SK-N-SH treated with all-trans-retinoic acid at 6 μM for 48 hours (cell line): ENCODE data around the gene FAM174C.

Experiments used
- ATAC-seq: fragments of 200-7000 bp; cut with Tn5 transposase; 3 replicates; pipeline ENCODE4 v1.9.1; 2020; ENCODE audit warnings: mild to moderate bottlenecking, moderate library complexity
- ARNTL ChIP-seq: fragments of 450-650 bp; formaldehyde crosslinking; IDR thresholded peaks from 2 replicates; pipeline ENCODE4 v1.5.0; 2020; ENCODE audit warnings: low read depth, mild to moderate bottlenecking, moderate library complexity, borderline replicate concordance
- BACH2 ChIP-seq: fragments of 250-450 bp; sonication (Bioruptor Pico); IDR thresholded peaks from 2 replicates; pipeline ENCODE4 v1.9.0; 2021; ENCODE audit warnings: mild to moderate bottlenecking, borderline replicate concordance
- CSDC2 ChIP-seq: fragments of 250-450 bp; sonication (Bioruptor Pico); IDR thresholded peaks from 2 replicates; pipeline ENCODE4 v1.5.0; 2020; ENCODE audit warnings: mild to moderate bottlenecking, moderate library complexity
- ESRRG ChIP-seq: fragments of 250-450 bp; sonication (Bioruptor Pico); IDR thresholded peaks from 2 replicates; pipeline ENCODE4 v1.6.1; 2021; ENCODE audit warnings: mild to moderate bottlenecking
- GLIS3 ChIP-seq: fragments of 250-450 bp; sonication (Bioruptor Pico); IDR thresholded peaks from 2 replicates; pipeline ENCODE4 v1.5.0; 2020; ENCODE audit warnings: mild to moderate bottlenecking, moderate library complexity
- ISL1 ChIP-seq: fragments of 250-450 bp; sonication (Bioruptor Pico); IDR thresholded peaks from 2 replicates; pipeline ENCODE4 v2.1.2; 2022; ENCODE audit warnings: mild to moderate bottlenecking, moderate library complexity
- OSR1 ChIP-seq: fragments of 250-450 bp; sonication (Bioruptor Pico); IDR thresholded peaks from 2 replicates; pipeline ENCODE4 v1.8.0; 2022; ENCODE audit warnings: moderate library complexity, mild to moderate bottlenecking, inconsistent platforms
- POU6F1 ChIP-seq: fragments of 250-450 bp; sonication (Bioruptor Pico); IDR thresholded peaks from 2 replicates; pipeline ENCODE4 v1.8.0; 2021; ENCODE audit warnings: low read depth, mild to moderate bottlenecking, moderate library complexity, borderline replicate concordance
- PPARA ChIP-seq: fragments of 250-450 bp; sonication (Bioruptor Pico); IDR thresholded peaks from 2 replicates; pipeline ENCODE4 v1.5.0; 2020; ENCODE audit warnings: mild to moderate bottlenecking, borderline replicate concordance
- RARB ChIP-seq: fragments of 250-450 bp; sonication (Bioruptor Pico); IDR thresholded peaks from 2 replicates; pipeline ENCODE4 v1.8.0; 2021; ENCODE audit warnings: mild to moderate bottlenecking, moderate library complexity
- SNAI2 ChIP-seq: fragments of 250-450 bp; sonication (Bioruptor Pico); IDR thresholded peaks from 2 replicates; pipeline ENCODE4 v1.5.0; 2020; ENCODE audit warnings: mild to moderate bottlenecking, moderate library complexity
- TCF4 ChIP-seq: fragments of 250-450 bp; sonication (Bioruptor Pico); IDR thresholded peaks from 2 replicates; pipeline ENCODE4 v1.8.0; 2021; ENCODE audit warnings: mild to moderate bottlenecking, moderate library complexity, borderline replicate concordance
- TOX ChIP-seq: fragments of 250-450 bp; sonication (Bioruptor Pico); IDR thresholded peaks from 2 replicates; pipeline ENCODE4 v1.8.0; 2021; ENCODE audit warnings: mild to moderate bottlenecking, moderate library complexity, borderline replicate concordance
- ZC3H10 ChIP-seq: fragments of 250-450 bp; sonication (Bioruptor Pico); IDR thresholded peaks from 2 replicates; pipeline ENCODE4 v1.5.1; 2021; ENCODE audit warnings: mild to moderate bottlenecking, moderate library complexity
- ZFP3 ChIP-seq: fragments of 250-450 bp; sonication (Bioruptor Pico); IDR thresholded peaks from 2 replicates; pipeline ENCODE4 v1.5.0; 2020; ENCODE audit warnings: mild to moderate bottlenecking, moderate library complexity
- ZFP30 ChIP-seq: fragments of 450-650 bp; formaldehyde crosslinking; IDR thresholded peaks from 2 replicates; pipeline ENCODE4 v1.5.0; 2022; ENCODE audit warnings: mild to moderate bottlenecking, moderate library complexity
- ZNF70 ChIP-seq: fragments of 450-650 bp; formaldehyde crosslinking; IDR thresholded peaks from 2 replicates; pipeline ENCODE4 v1.5.0; 2020; ENCODE audit warnings: mild to moderate bottlenecking, moderate library complexity
- ZNF8 ChIP-seq: fragments of 450-650 bp; formaldehyde crosslinking; IDR thresholded peaks from 2 replicates; pipeline ENCODE4 v1.5.0; 2020; ENCODE audit warnings: mild to moderate bottlenecking, moderate library complexity
- TF ChIP-seq, protein P1 (sequence below): fragments of 250-450 bp; sonication (Bioruptor Pico); IDR thresholded peaks from 2 replicates; pipeline ENCODE4 v1.5.1; 2021; ENCODE audit warnings: mild to moderate bottlenecking, moderate library complexity
- TF ChIP-seq, protein P2 (sequence below): fragments of 250-450 bp; sonication (Bioruptor Pico); IDR thresholded peaks from 2 replicates; pipeline ENCODE4 v1.5.1; 2020; ENCODE audit warnings: low read depth, mild to moderate bottlenecking, moderate library complexity
- TF ChIP-seq, protein P3 (sequence below): fragments of 250-450 bp; sonication (Bioruptor Pico); IDR thresholded peaks from 2 replicates; pipeline ENCODE4 v1.8.0; 2020; ENCODE audit warnings: mild to moderate bottlenecking, moderate library complexity, borderline replicate concordance

FAM174C gene

DNA sequence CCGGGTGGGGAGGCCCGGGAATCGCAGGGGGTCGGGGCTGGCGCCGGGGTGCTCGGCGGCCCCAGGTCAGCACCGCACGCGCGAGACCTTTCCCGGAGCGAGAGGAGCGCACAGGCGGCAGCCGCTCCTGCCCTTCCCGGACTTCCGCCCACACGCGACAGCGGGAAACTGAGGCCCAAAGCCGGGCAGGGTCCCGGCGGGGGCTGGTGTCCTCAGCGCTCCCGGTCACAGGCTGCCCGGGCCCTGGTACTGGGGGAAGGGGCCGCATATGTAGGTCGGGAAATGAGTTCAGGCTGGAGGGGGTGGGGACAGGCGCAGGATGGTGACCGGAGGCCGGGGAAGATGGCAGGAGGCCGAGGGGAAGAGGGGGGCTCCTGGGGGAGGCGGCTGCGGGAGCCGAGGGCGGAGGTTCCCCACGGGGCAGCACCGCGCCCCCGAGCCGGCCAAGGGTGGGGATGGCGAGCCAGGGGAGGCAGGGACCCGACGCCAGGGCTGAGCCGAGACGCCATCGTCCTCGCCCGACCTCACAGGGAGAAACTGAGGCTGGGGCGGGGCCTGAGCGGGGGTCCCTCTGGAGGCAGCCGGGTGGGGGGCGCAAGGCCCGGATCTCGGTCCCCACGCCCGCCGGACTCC is 38.2 kb upstream of the FAM174C start:
- no peak for TF ChIP-seq GLIS3 (CRISPR knock-in tag)
- ATAC-seq = no peak

DNA sequence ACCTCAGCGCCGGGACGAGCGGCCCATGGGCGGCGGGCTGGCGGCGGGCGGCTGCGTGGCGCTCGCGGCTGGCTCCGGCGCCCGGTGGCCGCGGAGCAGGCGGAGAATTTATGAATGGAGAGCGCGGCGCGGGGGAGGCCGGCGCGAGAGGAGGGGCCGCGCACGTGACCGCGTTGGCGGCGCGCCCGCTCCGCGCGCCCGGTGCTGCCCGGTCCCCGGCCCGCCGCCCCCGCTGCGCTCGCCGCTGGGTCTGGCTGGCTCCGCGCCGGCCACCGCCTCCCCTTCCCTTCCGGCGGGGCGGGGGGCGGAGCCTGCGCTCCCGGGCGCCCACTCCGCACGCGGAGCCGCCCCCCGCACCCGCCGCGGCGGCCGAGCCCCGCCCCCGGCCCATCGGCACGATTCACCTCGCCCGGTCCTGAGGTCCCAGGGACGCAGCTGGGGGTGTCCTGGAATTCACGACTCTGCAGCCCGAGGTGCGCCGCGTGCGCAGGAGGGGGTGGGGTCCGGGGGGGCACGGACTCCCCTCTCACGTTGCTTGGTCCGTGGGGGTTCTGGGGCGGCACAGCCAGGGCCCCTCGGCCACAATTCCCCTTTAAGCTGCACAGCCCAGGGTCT is 37.5 kb upstream of the FAM174C start, which contains the start of gene CBARP:
CBARP (minus strand) TSS at position 252 of the 615 bp plus-strand sequence. CDS start 1,905 bp downstream, outside the sequence.
- TF ChIP-seq ZNF8 (CRISPR knock-in tag) (no peak), ZC3H10 (CRISPR knock-in tag) (no peak), GLIS3 (CRISPR knock-in tag) (no peak), ESRRG (CRISPR knock-in tag) (no peak), SNAI2 (no peak)
- TF ChIP-seq, protein P1, sequence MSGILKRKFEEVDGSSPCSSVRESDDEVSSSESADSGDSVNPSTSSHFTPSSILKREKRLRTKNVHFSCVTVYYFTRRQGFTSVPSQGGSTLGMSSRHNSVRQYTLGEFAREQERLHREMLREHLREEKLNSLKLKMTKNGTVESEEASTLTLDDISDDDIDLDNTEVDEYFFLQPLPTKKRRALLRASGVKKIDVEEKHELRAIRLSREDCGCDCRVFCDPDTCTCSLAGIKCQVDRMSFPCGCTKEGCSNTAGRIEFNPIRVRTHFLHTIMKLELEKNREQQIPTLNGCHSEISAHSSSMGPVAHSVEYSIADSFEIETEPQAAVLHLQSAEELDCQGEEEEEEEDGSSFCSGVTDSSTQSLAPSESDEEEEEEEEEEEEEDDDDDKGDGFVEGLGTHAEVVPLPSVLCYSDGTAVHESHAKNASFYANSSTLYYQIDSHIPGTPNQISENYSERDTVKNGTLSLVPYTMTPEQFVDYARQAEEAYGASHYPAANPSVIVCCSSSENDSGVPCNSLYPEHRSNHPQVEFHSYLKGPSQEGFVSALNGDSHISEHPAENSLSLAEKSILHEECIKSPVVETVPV (CRISPR knock-in tag) = no peak
- TF ChIP-seq, protein P2, sequence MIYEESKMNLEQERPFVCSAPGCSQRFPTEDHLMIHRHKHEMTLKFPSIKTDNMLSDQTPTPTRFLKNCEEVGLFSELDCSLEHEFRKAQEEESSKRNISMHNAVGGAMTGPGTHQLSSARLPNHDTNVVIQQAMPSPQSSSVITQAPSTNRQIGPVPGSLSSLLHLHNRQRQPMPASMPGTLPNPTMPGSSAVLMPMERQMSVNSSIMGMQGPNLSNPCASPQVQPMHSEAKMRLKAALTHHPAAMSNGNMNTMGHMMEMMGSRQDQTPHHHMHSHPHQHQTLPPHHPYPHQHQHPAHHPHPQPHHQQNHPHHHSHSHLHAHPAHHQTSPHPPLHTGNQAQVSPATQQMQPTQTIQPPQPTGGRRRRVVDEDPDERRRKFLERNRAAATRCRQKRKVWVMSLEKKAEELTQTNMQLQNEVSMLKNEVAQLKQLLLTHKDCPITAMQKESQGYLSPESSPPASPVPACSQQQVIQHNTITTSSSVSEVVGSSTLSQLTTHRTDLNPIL (CRISPR knock-in tag) = no peak
- ATAC-seq = no peak

GRCh38 chr19:1238369-1239303 is 36.7 kb upstream of the FAM174C start:
- no peak for TF ChIP-seq POU6F1 (CRISPR knock-in tag)
- TF ChIP-seq, all 23 proteins: peak for 0
- no peak for ATAC-seq

- no peak for ATAC-seq
- TF ChIP-seq TCF4 (CRISPR knock-in tag) (no peak), TOX (no peak), BACH2 (CRISPR knock-in tag) (no peak), ISL1 (CRISPR knock-in tag) (no peak), OSR1 (no peak), ZFP3 (CRISPR knock-in tag) (no peak), CSDC2 (CRISPR knock-in tag) (no peak), ZNF70 (CRISPR knock-in tag) (no peak), PPARA (CRISPR knock-in tag) (no peak)
Measured at GRCh38 chr19:1239420-1239795, 35.9 kb upstream of the FAM174C start.

GRCh38 chr19:1239796-1240737 is 35.3 kb upstream of the FAM174C start:
- peak; percentile 32 for ATAC-seq
- TF ChIP-seq ZNF70 (CRISPR knock-in tag) = no peak
- TF ChIP-seq, protein P1 (CRISPR knock-in tag) = no peak
- TF ChIP-seq SNAI2 = no peak
- TF ChIP-seq ZFP30 (CRISPR knock-in tag) = peak; percentile 23; the same call in 1 of the 2 replicates
- TF ChIP-seq TCF4 (CRISPR knock-in tag) = no peak
- TF ChIP-seq ZC3H10 (CRISPR knock-in tag) = no peak
- TF ChIP-seq ISL1 (CRISPR knock-in tag) = no peak
- TF ChIP-seq PPARA (CRISPR knock-in tag) = 0 out of 2 replicates have a peak, but pooled peaks have one; percentile 15
- TF ChIP-seq GLIS3 (CRISPR knock-in tag) = no peak
- TF ChIP-seq RARB = no peak
- no peak for TF ChIP-seq ARNTL
- no peak for TF ChIP-seq ZNF8 (CRISPR knock-in tag)
- TF ChIP-seq, protein P2 (CRISPR knock-in tag) = no peak
- no peak for TF ChIP-seq CSDC2 (CRISPR knock-in tag)
- TF ChIP-seq, protein P3, sequence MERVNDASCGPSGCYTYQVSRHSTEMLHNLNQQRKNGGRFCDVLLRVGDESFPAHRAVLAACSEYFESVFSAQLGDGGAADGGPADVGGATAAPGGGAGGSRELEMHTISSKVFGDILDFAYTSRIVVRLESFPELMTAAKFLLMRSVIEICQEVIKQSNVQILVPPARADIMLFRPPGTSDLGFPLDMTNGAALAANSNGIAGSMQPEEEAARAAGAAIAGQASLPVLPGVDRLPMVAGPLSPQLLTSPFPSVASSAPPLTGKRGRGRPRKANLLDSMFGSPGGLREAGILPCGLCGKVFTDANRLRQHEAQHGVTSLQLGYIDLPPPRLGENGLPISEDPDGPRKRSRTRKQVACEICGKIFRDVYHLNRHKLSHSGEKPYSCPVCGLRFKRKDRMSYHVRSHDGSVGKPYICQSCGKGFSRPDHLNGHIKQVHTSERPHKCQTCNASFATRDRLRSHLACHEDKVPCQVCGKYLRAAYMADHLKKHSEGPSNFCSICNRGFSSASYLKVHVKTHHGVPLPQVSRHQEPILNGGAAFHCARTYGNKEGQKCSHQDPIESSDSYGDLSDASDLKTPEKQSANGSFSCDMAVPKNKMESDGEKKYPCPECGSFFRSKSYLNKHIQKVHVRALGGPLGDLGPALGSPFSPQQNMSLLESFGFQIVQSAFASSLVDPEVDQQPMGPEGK (CRISPR knock-in tag) = 0 out of 2 replicates have a peak, but pooled peaks have one; percentile 22
